HepG2 (cell line): ENCODE data around the gene SHANK3.

Source experiments
- CREB3 ChIP-seq: sonication (generic); formaldehyde crosslinking; IDR thresholded peaks from 2 replicates; pipeline ENCODE4 v1.5.0; 2020; ENCODE audit warnings: missing genetic modification reagents
- CTCF ChIP-seq: sonication (generic); formaldehyde crosslinking; IDR thresholded peaks from 2 replicates; pipeline ENCODE4 v1.5.0; 2020; ENCODE audit warnings: mild to moderate bottlenecking, missing genetic modification reagents, moderate library complexity
- EZH2 ChIP-seq: conservative IDR thresholded peaks from 2 replicates; pipeline ENCODE4 v1.6.1; 2012; ENCODE audit warnings: mild to moderate bottlenecking, low read depth, low read length, moderate library complexity
- GATAD2A ChIP-seq: IDR thresholded peaks from 2 replicates; pipeline ENCODE4 v1.6.1; 2016
- NFE2L2 ChIP-seq: fragments of 150-350 bp; IDR thresholded peaks from 2 replicates; pipeline ENCODE4 v1.6.1; 2014; ENCODE audit warnings: low read length
- PRDM15 ChIP-seq: sonication (generic); formaldehyde crosslinking; IDR thresholded peaks from 2 replicates; pipeline ENCODE4 v1.4.0; 2020; ENCODE audit warnings: missing genetic modification reagents
- SNRNP70 ChIP-seq: fragments of 200-400 bp; formaldehyde crosslinking; IDR thresholded peaks from 2 replicates; pipeline ENCODE4 v1.6.1; 2017; ENCODE audit warnings: mild to moderate bottlenecking, low read depth, low read length, moderate library complexity
- TFE3 ChIP-seq: IDR thresholded peaks from 2 replicates; pipeline ENCODE4 v1.6.1; 2016
- ZNF235 ChIP-seq: sonication (generic); formaldehyde crosslinking; IDR thresholded peaks from 2 replicates; pipeline ENCODE4 v1.8.1; 2023; ENCODE audit warnings: mild to moderate bottlenecking, missing genetic modification reagents, borderline replicate concordance
- ZNF558 ChIP-seq: sonication (generic); formaldehyde crosslinking; IDR thresholded peaks from 2 replicates; pipeline ENCODE4 v1.9.0; 2022; ENCODE audit warnings: mild to moderate bottlenecking, missing genetic modification reagents, borderline replicate concordance

GRCh38 chr22:50675553-50676179, 3.0 kb downstream of the SHANK3 start:
- TF ChIP-seq SNRNP70 (no peak), CTCF (no peak), ZNF235 (CRISPR knock-in tag) (no peak), NFE2L2 (no peak), ZNF558 (no peak), GATAD2A (CRISPR knock-in tag) (no peak), TFE3 (CRISPR knock-in tag) (no peak), EZH2 (no peak), CREB3 (CRISPR knock-in tag) (no peak), PRDM15 (CRISPR knock-in tag) (no peak)
